ENCODE data around the gene NDST3.
"Not testable (repeated sequence)": the region's sequence is repeated elsewhere in the genome, so short reads cannot be mapped to it uniquely, and the experiment has no call there.

NDST3 gene

GRCh38 chr4:118277243-118277642, 243.0 kb downstream of the NDST3 start:
- ATAC-seq: no peak

GRCh38 chr4:118278473-118279274, 244.4 kb downstream of the NDST3 start:
- ATAC-seq: peak; percentile 92 to 94

DNA sequence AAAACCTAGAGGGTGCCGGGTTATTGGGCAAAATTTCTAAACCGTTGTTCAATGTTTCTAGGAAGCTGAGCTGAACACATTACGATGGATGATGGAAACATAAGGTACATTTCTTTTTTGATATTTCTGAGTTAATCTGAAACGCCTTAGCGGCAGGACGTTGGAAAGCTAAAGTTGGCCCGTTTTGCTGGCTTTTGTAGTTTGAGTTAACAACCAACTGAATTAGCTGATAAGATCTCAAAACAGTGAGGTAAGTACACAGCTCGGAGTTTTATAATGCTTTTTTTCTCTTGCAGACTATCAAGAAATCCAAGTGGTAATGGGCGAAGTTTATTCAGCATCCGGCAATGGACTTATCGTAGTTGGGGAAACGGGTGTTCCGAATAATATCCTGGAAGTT, 245.0 kb downstream of the NDST3 start:
- no peak for ATAC-seq

- ATAC-seq: no peak
Measured at GRCh38 chr4:118279920-118280432, 245.7 kb downstream of the NDST3 start.

DNA sequence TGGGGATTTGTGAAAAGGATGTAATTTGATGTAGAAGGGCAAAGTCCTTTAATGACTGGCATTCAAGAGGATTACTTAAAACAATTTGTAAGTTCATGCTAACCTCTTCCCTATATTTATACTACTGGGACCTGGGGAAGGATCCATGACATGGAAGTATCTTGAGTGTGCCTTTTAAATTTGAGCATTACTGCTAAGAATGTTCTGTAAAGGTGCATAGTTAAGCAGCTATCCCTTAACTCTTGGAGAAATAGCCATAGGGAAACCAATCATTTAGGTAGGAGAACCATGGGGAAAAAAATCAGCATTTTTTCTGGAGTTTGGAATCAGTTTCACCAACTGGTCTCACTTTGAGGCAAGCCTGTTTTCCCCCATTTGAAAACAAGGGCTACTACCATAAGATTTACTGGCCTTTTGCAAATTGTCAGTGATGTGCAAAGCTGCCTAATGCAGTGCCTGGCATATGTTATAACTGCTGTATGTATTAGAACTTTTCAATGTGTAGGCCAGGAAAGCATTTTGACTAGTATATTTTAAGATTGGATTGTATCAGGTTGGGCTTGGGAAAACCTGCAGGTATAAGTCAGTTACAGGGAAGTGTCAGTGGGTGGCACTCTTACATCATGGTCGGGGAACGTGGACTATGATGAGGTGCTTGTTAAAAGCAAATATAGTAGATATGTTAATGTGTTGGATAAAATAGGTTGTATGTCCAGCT, 246.4 kb downstream of the NDST3 start:
- no peak for ATAC-seq

DNA sequence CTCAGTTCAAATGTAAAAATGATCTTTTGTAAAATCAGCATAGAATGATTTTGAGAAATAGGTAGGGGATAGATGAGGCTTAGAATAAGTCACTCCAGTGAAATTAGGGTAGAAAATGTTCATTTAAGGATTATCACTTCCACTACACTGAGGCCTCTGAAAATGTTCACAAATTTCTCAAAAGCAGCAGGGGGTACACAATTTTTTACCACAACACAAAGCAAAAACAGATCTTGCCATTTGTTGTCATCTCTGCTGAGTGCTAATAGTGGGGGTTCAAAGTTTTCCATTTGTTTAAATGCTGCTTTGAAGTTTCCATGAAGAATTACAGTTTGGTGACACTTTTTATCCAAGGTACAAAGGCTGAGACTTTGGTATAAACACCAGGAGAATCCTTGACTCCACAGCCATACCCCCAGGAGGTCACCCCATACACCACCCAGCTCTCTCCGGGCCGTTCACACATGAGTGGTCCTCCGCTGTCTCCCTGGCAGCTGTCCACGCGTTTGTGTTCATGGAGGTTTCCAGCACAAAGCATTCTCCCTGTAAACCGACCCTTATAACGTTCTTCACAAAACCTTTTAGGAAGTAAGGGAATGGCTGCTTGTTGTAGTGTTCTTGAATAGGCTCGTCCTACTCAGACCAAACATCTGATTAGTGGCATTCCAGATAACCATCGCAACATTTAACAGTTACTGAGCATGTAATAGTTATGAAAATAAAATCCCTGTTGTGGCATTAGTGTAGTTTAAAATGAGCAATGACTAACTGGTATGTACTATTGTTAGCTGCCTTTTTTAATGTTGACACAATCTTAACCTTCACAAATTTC, 247.5 kb downstream of the NDST3 start:
- no peak for ATAC-seq

GRCh38 chr4:118282692-118283091, 248.4 kb downstream of the NDST3 start:
- no peak for ATAC-seq

GRCh38 chr4:118284169-118284568, 249.9 kb downstream of the NDST3 start:
- peak in 1 of 2 donors; percentile 19 for ATAC-seq

GRCh38 chr4:118285931-118286330, 251.6 kb downstream of the NDST3 start:
- ATAC-seq: no peak

DNA sequence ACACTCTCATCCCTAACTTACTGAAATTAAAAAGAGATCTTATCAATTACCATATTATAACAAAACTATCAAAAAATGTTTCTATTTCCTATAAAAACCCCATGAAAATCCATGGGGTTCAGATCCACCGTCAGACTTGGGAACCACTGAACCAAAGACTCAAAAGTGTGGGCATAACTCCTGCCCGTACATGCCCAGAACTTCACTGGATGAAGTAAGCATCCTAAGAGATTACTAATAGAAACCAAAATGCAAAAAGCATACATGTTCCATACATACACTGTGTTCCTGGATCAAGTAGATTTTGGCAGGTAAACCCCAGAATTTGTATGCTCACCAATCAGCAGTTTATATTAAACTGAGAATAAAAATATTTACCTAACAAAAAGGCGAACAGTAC, 252.4 kb downstream of the NDST3 start:
- ATAC-seq: no peak

DNA sequence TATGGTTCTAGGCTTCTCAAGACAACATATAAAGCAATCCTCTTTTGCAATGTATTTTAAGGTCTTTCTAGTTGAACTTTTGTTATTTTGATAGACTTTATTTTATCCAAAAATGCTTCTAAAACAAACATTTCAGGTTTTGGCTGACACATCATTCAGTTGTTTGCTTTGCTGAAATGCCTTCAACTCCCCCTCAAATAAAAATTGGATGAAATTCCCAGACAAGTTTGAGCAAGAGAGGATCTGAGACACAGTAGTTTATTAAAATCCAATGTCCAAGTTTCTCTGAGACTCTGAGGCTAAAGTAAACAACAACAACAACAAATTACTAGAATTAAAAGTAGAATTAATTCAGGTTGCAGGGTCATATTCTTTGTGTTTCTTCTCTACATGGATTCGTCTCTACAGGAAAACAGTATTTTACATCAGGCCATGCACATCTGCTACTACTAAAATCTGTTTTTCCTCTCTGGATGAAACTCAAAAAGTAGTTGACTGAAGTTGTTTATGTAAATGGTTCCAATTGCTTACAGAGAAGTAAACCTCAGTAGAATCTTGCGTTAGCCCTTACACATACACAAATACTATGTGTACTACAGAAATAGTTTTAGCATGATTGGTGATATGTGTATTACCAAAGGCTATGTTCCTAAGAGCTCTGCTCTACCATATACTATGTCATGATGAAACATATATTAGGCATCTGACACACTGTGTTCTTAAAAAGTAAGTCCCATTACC, 253.6 kb downstream of the NDST3 start:
- ATAC-seq: no peak

DNA sequence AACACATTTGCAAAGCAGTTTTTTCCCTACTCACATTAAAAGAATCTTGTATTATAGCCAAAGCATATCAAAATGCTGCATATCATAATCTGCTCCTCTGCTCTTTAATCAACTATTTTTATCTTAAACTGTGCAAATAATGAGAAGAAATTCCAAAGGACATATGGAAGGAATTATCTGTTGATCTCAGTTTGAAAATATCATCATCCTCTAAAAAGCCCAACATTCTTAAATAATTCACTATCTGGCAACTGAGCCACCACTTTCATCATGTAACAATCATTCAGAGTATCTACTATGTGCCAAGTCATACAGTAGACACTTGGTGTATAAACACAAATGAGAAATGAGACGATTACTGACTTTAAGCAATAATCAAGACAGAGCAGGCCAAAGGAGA, 255.5 kb downstream of the NDST3 start:
- ATAC-seq: no peak

- no peak for ATAC-seq
Measured at GRCh38 chr4:118290951-118291350, 256.7 kb downstream of the NDST3 start.

DNA sequence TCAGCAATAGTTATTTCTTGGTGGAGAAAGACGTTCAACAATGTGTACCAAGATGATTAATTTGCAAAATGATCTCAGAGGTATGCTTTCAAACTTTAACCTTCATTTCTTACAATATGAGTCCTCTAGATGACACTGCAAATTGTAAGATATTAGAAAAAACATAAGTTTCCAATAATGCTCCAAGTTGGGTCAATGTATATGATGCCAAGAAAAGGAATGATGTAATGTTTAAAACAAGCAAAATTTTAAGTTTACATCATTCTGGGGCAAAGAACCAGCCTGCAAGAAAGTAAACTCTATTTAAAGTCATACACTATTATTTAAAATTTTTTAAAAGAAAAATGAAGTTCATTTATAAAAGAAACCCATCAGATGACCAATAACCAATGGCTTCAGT, 262.4 kb downstream of the NDST3 start:
- ATAC-seq: no peak

- not testable (repeated sequence) for ATAC-seq
Measured at GRCh38 chr4:118299619-118300018, 265.3 kb downstream of the NDST3 start.

GRCh38 chr4:118307643-118308042, 273.4 kb downstream of the NDST3 start:
- no peak for ATAC-seq

Measured in activated CD4-positive, CD25-positive, alpha-beta regulatory T cell treated with anti-CD3 and anti-CD28 coated beads, Interleukin-2, amount 50 U/mL, for 24 hours (primary cell).